CD14-positive monocyte (primary cell): ENCODE measurements around the gene EEFSEC. TPM values are rescaled to one million over a fixed set of nuclear protein-coding genes. Genes with fewer than 3 reads are reported as not detected.

Experiments
- DNase-seq, 3 donors: peaks; one replicate each; pipeline ENCODE4 v3.0.0-alpha.2; 2011 to 2022
- H2AFZ ChIP-seq: 2 replicates; pipeline ENCODE4 v1.6.0; 2012; ENCODE audit warnings: mild to moderate bottlenecking, low read depth, low read length, inconsistent platforms; ENCODE audit not compliant: insufficient read depth, poor library complexity, severe bottlenecking
- H3K27ac ChIP-seq, 2 donors: 1 replicate in 1 of 2; 2 replicates in 1 of 2; pipeline ENCODE4 v1.5.1; 2012 to 2013; ENCODE audit warnings: low read length in 2 of 2, control low read depth in 1 of 2, inconsistent platforms in 1 of 2, low read depth in 1 of 2, mild to moderate bottlenecking in 1 of 2
- H3K27me3 ChIP-seq, 2 donors: one replicate each; pipeline versions ENCODE4 v1.6.0 to v1.6.1; 2011 to 2013; ENCODE audit warnings: low read length in 2 of 2; ENCODE audit not compliant: control insufficient read depth in 2 of 2, insufficient read depth in 2 of 2
- H3K36me3 ChIP-seq, 2 donors: replicated peaks in 1 of 2; 1 replicate in 1 of 2; 2 replicates in 1 of 2; pipeline versions ENCODE4 v1.5.1 to v1.6.1; 2012 to 2013; ENCODE audit warnings: low read length in 2 of 2, control low read depth in 1 of 2, inconsistent platforms in 1 of 2, mild to moderate bottlenecking in 1 of 2; ENCODE audit not compliant: insufficient read depth in 2 of 2, control insufficient read depth in 1 of 2
- H3K4me1 ChIP-seq, 2 donors: 1 replicate in 1 of 2; 2 replicates in 1 of 2; pipeline versions ENCODE4 v1.5.1 to v1.6.1; 2012 to 2013; ENCODE audit warnings: low read length in 2 of 2, control low read depth in 1 of 2, inconsistent platforms in 1 of 2, mild to moderate bottlenecking in 1 of 2, moderate library complexity in 1 of 2; ENCODE audit not compliant: insufficient read depth in 2 of 2, control insufficient read depth in 1 of 2
- H3K4me2 ChIP-seq: replicated peaks from 2 replicates; pipeline ENCODE3; 2012; ENCODE audit warnings: low read length, moderate library complexity, mild to moderate bottlenecking; ENCODE audit not compliant: poor library complexity, severe bottlenecking; ENCODE audit errors: extremely low read depth
- H3K4me3 ChIP-seq, 3 experiments: fragments of 200-600 bp in 1 of 3; sonication (generic) in 1 of 3; replicated peaks in 1 of 3; 1 replicate in 2 of 3; 2 replicates in 1 of 3; pipeline ENCODE4 v1.5.1; 2011 to 2013; ENCODE audit warnings: low read length in 3 of 3, mild to moderate bottlenecking in 3 of 3, control low read depth in 2 of 3, low read depth in 2 of 3, inconsistent platforms in 1 of 3, moderate library complexity in 1 of 3
- H3K79me2 ChIP-seq: 2 replicates; pipeline ENCODE4 v1.6.0; 2012; ENCODE audit warnings: mild to moderate bottlenecking, control low read depth, inconsistent platforms, low read length, moderate library complexity; ENCODE audit not compliant: insufficient read depth
- H3K9ac ChIP-seq: 2 replicates; pipeline ENCODE4 v1.6.0; 2017; ENCODE audit warnings: low read length, mild to moderate bottlenecking; ENCODE audit not compliant: insufficient read depth, poor library complexity, severe bottlenecking
- H3K9me3 ChIP-seq, 2 donors: replicated peaks in 1 of 2; 1 replicate in 1 of 2; 2 replicates in 1 of 2; pipeline versions ENCODE4 v1.5.1 to v1.6.1; 2012 to 2013; ENCODE audit warnings: low read length in 2 of 2, control low read depth in 1 of 2; ENCODE audit not compliant: control insufficient read depth in 1 of 2, insufficient read depth in 1 of 2
- H4K20me1 ChIP-seq: 2 replicates; pipeline ENCODE4 v1.6.0; 2012; ENCODE audit warnings: mild to moderate bottlenecking, low read length, control low read depth, moderate library complexity; ENCODE audit not compliant: insufficient read depth
- H3K27ac Mint-ChIP-seq, 7 donors: one replicate each; pipeline ENCODE4 v1.8.0; 2020; ENCODE audit warnings: mild to moderate bottlenecking in 7 of 7, mixed read lengths in 7 of 7, moderate library complexity in 6 of 7, inconsistent platforms in 2 of 7
- H3K27me3 Mint-ChIP-seq, 3 donors: one replicate each; pipeline ENCODE4 v1.8.0; 2021 to 2022; ENCODE audit warnings: low read depth in 3 of 3, mild to moderate bottlenecking in 3 of 3, mixed read lengths in 3 of 3, moderate library complexity in 3 of 3, inconsistent platforms in 1 of 3
- H3K36me3 Mint-ChIP-seq, 2 donors: one replicate each; pipeline ENCODE4 v1.8.0; 2020; ENCODE audit warnings: mixed read lengths in 2 of 2, inconsistent platforms in 1 of 2, mild to moderate bottlenecking in 1 of 2
- H3K4me1 Mint-ChIP-seq: one replicate; pipeline ENCODE4 v1.8.0; 2020; ENCODE audit warnings: mild to moderate bottlenecking, mixed read lengths
- H3K4me3 Mint-ChIP-seq, 2 donors: one replicate each; pipeline ENCODE4 v1.8.0; 2020; ENCODE audit warnings: mild to moderate bottlenecking in 2 of 2, mixed read lengths in 2 of 2, moderate library complexity in 1 of 2
- H3K9me3 Mint-ChIP-seq, 7 donors: one replicate each; pipeline ENCODE4 v1.8.0; 2020 to 2022; ENCODE audit warnings: mixed read lengths in 7 of 7, mild to moderate bottlenecking in 6 of 7, moderate library complexity in 6 of 7, inconsistent platforms in 2 of 7
- WGBS: methylation state at CpG from one replicate; pipeline ENCODE4 v1.1.5; 2013; ENCODE audit warnings: missing lambda C conversion rate; ENCODE audit not compliant: insufficient coverage; 5-methylcytosine and 5-hydroxymethylcytosine counted together
- intact Hi-C, 2 donors: fragments of 100-400 bp; cut with micrococcal nuclease; formaldehyde crosslinking; loops; one replicate each; pipeline versions ENCODE4 v1.15.0 to v1.15.1; 2023
- polyA plus RNA-seq, 3 donors: library from polyadenylated mRNA; depleted of rRNA in 1 of 3; unstranded in 2 of 3; stranded (reverse) in 1 of 3; fragments of 300-500 nt in 2 of 3; fragments of >200 nt in 1 of 3; fragmentation: Illumina TruSeq in 2 of 3; gene quantifications; 1 replicate in 2 of 3; 2 replicates in 1 of 3; pipeline ENCODE4 v1.2.3, GENCODE V29; 2012 to 2021
- TF ChIP-seq, protein P1 (sequence below): fragments of 200-600 bp; IDR thresholded peaks from one replicate; pipeline ENCODE4 v1.8.0; 2022; ENCODE audit warnings: antibody characterized with exemption, mild to moderate bottlenecking

EEFSEC gene
- polyA plus RNA-seq, 3 donors = 13.3 to 14.9 (median 14.9) TPM

DNA sequence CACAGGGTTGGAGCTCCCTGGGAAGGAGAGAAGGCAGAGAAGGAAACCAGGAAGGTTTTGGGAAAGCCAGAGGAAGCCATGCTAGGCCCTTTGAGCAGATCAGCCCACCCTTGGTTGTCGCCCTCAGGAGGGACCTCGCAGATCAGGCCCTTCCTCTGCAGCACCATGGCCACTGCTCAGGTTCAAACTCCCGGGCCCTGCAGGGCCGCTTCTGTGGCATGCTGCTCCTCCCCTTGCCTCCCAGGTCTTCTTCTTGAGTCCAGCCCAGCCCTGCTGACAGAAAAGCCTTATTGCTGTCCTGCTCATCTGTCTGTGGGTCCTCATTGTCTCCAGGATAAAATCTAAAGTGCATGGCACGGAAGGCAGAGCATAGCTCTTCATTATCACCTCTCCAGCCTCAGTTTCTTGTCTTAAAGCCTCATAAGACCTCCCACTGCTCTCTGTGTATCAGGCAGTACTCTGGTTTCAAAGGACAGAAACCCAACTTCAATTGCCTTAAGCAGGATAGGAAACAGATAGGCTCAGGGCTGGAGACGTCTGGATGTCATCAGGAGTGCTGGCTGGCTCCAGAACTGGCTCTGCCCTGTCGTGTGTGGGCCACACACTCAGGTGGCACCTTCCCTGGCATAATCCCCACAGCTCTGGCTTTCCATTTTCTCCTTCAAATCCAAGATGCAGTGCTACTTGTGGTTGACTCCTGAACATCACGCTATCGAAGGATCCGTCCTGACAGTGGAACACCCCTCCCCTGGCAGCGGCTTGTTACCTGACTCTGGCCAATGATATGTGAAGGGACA lies 118.5 kb downstream of the EEFSEC start:
- no peak overlapping the region for H3K4me2 ChIP-seq
- no peaks in the 10 kb centered on the region for H3K79me2 ChIP-seq
- Mint-ChIP-seq H3K9me3 (no peaks in the 10 kb centered on the region), H3K27ac (no peak overlapping the region), H3K27me3 (peaks cover 0 to 3% (median 0%) of the 10 kb centered on the region in 3 donors), H3K4me1 (no peaks in the 10 kb centered on the region), H3K36me3 (peaks cover 31 to 46% of the 10 kb centered on the region in 2 donors), H3K4me3 (no peak overlapping the region)
- intact Hi-C loops = no loop called here
- no peak overlapping the region for H3K27ac ChIP-seq
- no peaks in the 10 kb centered on the region for H4K20me1 ChIP-seq
- H3K9me3 ChIP-seq = no peaks in the 10 kb centered on the region
- DNase-seq = no peak
- 98% methylated on average over 7 of the region's 11 CpGs for WGBS
- no peaks in the 10 kb centered on the region for H3K4me1 ChIP-seq
- TF ChIP-seq, protein P1, sequence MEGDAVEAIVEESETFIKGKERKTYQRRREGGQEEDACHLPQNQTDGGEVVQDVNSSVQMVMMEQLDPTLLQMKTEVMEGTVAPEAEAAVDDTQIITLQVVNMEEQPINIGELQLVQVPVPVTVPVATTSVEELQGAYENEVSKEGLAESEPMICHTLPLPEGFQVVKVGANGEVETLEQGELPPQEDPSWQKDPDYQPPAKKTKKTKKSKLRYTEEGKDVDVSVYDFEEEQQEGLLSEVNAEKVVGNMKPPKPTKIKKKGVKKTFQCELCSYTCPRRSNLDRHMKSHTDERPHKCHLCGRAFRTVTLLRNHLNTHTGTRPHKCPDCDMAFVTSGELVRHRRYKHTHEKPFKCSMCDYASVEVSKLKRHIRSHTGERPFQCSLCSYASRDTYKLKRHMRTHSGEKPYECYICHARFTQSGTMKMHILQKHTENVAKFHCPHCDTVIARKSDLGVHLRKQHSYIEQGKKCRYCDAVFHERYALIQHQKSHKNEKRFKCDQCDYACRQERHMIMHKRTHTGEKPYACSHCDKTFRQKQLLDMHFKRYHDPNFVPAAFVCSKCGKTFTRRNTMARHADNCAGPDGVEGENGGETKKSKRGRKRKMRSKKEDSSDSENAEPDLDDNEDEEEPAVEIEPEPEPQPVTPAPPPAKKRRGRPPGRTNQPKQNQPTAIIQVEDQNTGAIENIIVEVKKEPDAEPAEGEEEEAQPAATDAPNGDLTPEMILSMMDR = no peak
- H3K4me3 ChIP-seq = no peak overlapping the region
- H2AFZ ChIP-seq = no peak overlapping the region
- H3K9ac ChIP-seq = no peak overlapping the region
- H3K27me3 ChIP-seq = no peaks in the 10 kb centered on the region
- peaks cover 8 to 51% of the 10 kb centered on the region in 2 donors for H3K36me3 ChIP-seq

DNA sequence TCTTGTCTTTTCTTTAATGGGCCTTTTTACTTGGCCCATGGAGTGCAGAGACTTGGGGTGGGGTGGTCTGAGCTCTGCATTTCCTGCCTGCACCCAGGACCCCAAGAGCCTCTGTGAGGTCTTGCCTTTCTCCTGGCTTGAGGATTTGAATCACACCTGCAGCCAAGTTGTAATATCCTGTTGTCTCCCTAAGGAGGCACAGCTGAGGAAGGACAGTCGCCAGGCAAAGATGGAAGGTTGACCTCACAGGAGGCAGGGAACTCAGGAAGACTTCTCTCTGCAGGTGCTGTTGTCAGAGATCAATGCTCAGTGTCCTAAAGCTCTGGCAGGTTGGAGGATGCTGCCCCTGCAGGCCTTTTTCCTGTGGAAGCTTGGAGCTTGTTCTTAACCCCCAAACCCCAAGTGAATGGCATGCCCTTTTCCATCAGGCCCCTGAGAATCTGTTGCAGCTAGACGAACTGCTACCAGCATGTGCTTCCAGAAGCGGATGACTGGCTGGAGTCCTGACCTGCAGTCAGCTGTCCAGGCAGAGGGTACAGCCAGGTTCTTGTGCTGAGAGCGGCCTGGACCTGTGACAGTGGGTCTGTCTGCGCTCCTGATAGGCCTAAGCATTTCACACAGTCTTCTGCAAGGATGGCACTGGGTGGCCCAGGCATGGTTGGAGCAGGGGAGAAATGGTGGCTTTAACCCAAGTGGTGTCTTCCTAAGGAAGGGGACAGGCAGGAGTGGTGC lies 120.0 kb downstream of the EEFSEC start:
- TF ChIP-seq, protein P1 = no peak
- Mint-ChIP-seq H3K27me3 (peaks cover 0 to 3% (median 0%) of the 10 kb centered on the region in 3 donors), H3K27ac (no peak overlapping the region), H3K4me1 (no peaks in the 10 kb centered on the region), H3K36me3 (peaks cover 31 to 35% of the 10 kb centered on the region in 2 donors), H3K4me3 (no peak overlapping the region), H3K9me3 (no peaks in the 10 kb centered on the region)
- Histone ChIP-seq H3K27ac (no peak overlapping the region), H3K79me2 (no peaks in the 10 kb centered on the region), H2AFZ (no peak overlapping the region), H3K9me3 (no peaks in the 10 kb centered on the region), H3K36me3 (peaks cover 8 to 43% of the 10 kb centered on the region in 2 donors), H3K4me3 (no peak overlapping the region), H3K9ac (no peak overlapping the region), H4K20me1 (no peaks in the 10 kb centered on the region), H3K4me2 (no peak overlapping the region), H3K27me3 (no peaks in the 10 kb centered on the region), H3K4me1 (no peaks in the 10 kb centered on the region)
- intact Hi-C loops = no loop called here
- no peak for DNase-seq
- 100% methylated on average over 3 of the region's 5 CpGs for WGBS
